Nephron progenitor cell (in vitro differentiated cells): ENCODE measurements around the gene GPRIN1.
A peak's percentile ranks its signal among the peaks of the same experiment; 100 is the strongest.

Source experiments
- DNase-seq: peaks from one replicate; pipeline ENCODE4 v3.0.0; 2021
- H3K27ac Mint-ChIP-seq: 2 replicates; pipeline ENCODE4 v1.8.0; 2021; ENCODE audit warnings: mild to moderate bottlenecking, moderate library complexity, mixed read lengths
- H3K27me3 Mint-ChIP-seq: 2 replicates; pipeline ENCODE4 v1.8.0; 2021; ENCODE audit warnings: mild to moderate bottlenecking, low read depth, mixed read lengths; ENCODE audit not compliant: poor library complexity
- H3K36me3 Mint-ChIP-seq: 2 replicates; pipeline ENCODE4 v1.8.0; 2021; ENCODE audit warnings: low read depth, mixed read lengths
- H3K4me1 Mint-ChIP-seq: 2 replicates; pipeline ENCODE4 v1.8.0; 2021; ENCODE audit warnings: mixed read lengths
- H3K4me3 Mint-ChIP-seq: 2 replicates; pipeline ENCODE4 v1.8.0; 2021; ENCODE audit warnings: mild to moderate bottlenecking, moderate library complexity, mixed read lengths
- H3K9me3 Mint-ChIP-seq: 2 replicates; pipeline ENCODE4 v1.8.0; 2021; ENCODE audit warnings: mild to moderate bottlenecking, moderate library complexity, mixed read lengths
- CTCF ChIP-seq: fragments of 200-600 bp; sonication (generic); IDR thresholded peaks from 2 replicates; pipeline ENCODE4 v1.5.0; 2021; ENCODE audit warnings: antibody characterized with exemption

The GPRIN1 gene

GRCh38 chr5:176628406-176629228, 18.7 kb upstream of the GPRIN1 start:
- DNase-seq, result no peak
- no peak for TF ChIP-seq CTCF
- H3K27me3 Mint-ChIP-seq, result peaks cover 91% of the 10 kb centered on the region
- H3K9me3 Mint-ChIP-seq, result no peaks in the 10 kb centered on the region
- no peak overlapping the region for H3K27ac Mint-ChIP-seq
- peaks cover 23% of the 10 kb centered on the region for H3K4me1 Mint-ChIP-seq
- H3K4me3 Mint-ChIP-seq, result peak overlapping the region; percentile 62
- no peaks in the 10 kb centered on the region for H3K36me3 Mint-ChIP-seq

GRCh38 chr5:176627582-176627981, 17.6 kb upstream of the GPRIN1 start:
- Mint-ChIP-seq H3K4me3 (no peak overlapping the region), H3K27me3 (peaks cover 92% of the 10 kb centered on the region), H3K4me1 (peaks cover 19% of the 10 kb centered on the region), H3K27ac (no peak overlapping the region), H3K9me3 (no peaks in the 10 kb centered on the region), H3K36me3 (no peaks in the 10 kb centered on the region)
- TF ChIP-seq CTCF, result no peak
- no peak for DNase-seq

- Mint-ChIP-seq H3K4me3 (no peak overlapping the region), H3K36me3 (no peaks in the 10 kb centered on the region), H3K27ac (no peak overlapping the region), H3K9me3 (no peaks in the 10 kb centered on the region), H3K4me1 (peaks cover 19% of the 10 kb centered on the region), H3K27me3 (peaks cover 92% of the 10 kb centered on the region)
- DNase-seq, result no peak
- no peak for TF ChIP-seq CTCF
Measured at GRCh38 chr5:176626876-176627236, 16.9 kb upstream of the GPRIN1 start.

- no peaks in the 10 kb centered on the region for H3K9me3 Mint-ChIP-seq
- H3K27ac Mint-ChIP-seq, result no peak overlapping the region
- H3K4me1 Mint-ChIP-seq, result peaks cover 18% of the 10 kb centered on the region
- TF ChIP-seq CTCF, result no peak
- H3K36me3 Mint-ChIP-seq, result no peaks in the 10 kb centered on the region
- H3K4me3 Mint-ChIP-seq, result no peak overlapping the region
- peaks cover 92% of the 10 kb centered on the region for H3K27me3 Mint-ChIP-seq
- no peak for DNase-seq
Measured at GRCh38 chr5:176625966-176626875, 16.3 kb upstream of the GPRIN1 start.

- Mint-ChIP-seq H3K27ac (no peak overlapping the region), H3K27me3 (peaks cover 92% of the 10 kb centered on the region), H3K9me3 (no peaks in the 10 kb centered on the region), H3K36me3 (no peaks in the 10 kb centered on the region), H3K4me3 (no peak overlapping the region), H3K4me1 (peaks cover 13% of the 10 kb centered on the region)
- no peak for DNase-seq
- no peak for TF ChIP-seq CTCF
Measured at GRCh38 chr5:176625512-176625911, 15.6 kb upstream of the GPRIN1 start.
